SK-N-SH (cell line): Measurements from ENCODE around the gene WDCP. TPM values are rescaled to one million over a fixed set of nuclear protein-coding genes. Genes with fewer than 3 reads are reported as not detected.

Source experiments
- CTCF ChIA-PET: fragments of 300-600, 350-600 bp; formaldehyde crosslinking; extraction: SDS; loops from one replicate; lab custom pipeline; 2021; lab: Yijun Ruan, JAX
- POLR2A ChIA-PET: fragments of 350-600 bp; sonication (Branson Sonifier 250); formaldehyde crosslinking; extraction: SDS; loops from one replicate; lab custom pipeline; 2020; ENCODE audit warnings: antibody characterized with exemption, inconsistent platforms; lab: Yijun Ruan, JAX
- DNase-seq: peaks from one replicate; pipeline ENCODE4 v3.0.0; 2012
- H2AFZ ChIP-seq: fragments of 200-600 bp; sonication (generic); 2 replicates; pipeline ENCODE4 v1.8.1; 2016; ENCODE audit warnings: antibody characterized with exemption, mild to moderate bottlenecking, low read depth
- H3F3A ChIP-seq: fragments of 200-600 bp; sonication (generic); replicated peaks from 2 replicates; pipeline ENCODE3; 2016; ENCODE audit warnings: antibody characterized with exemption, mild to moderate bottlenecking; ENCODE audit not compliant: insufficient read depth
- H3K27ac ChIP-seq, 2 experiments: fragments of 200-500 bp in 1 of 2; fragments of 200-600 bp in 1 of 2; sonication (Bioruptor generic) in 1 of 2; sonication (generic), shearing (Covaris generic) in 1 of 2; 2 replicates each; pipeline versions ENCODE4 v1.5.1 to v1.6.1; 2014 to 2016; ENCODE audit warnings: low read depth in 2 of 2, inconsistent platforms in 1 of 2, low read length in 1 of 2, mild to moderate bottlenecking in 1 of 2, mixed read lengths in 1 of 2
- H3K27me3 ChIP-seq: fragments of 200-600 bp; sonication (generic), shearing (Covaris generic); 2 replicates; pipeline ENCODE4 v1.6.1; 2016; ENCODE audit warnings: mixed run types; ENCODE audit not compliant: insufficient read depth
- H3K36me3 ChIP-seq, 2 experiments: fragments of 200-500 bp in 1 of 2; fragments of 200-600 bp in 1 of 2; sonication (Bioruptor generic) in 1 of 2; sonication (generic) in 1 of 2; replicated peaks in 1 of 2; 2 replicates each; pipeline versions ENCODE3 to v1.5.1; 2014 to 2016; ENCODE audit warnings: low read length in 1 of 2, mild to moderate bottlenecking in 1 of 2; ENCODE audit not compliant: insufficient read depth in 2 of 2, control insufficient read depth in 1 of 2
- H3K4me1 ChIP-seq, 2 experiments: fragments of 200-500 bp in 1 of 2; fragments of 200-600 bp in 1 of 2; sonication (Bioruptor generic) in 1 of 2; sonication (generic), shearing (Covaris generic) in 1 of 2; 2 replicates each; pipeline versions ENCODE4 v1.5.1 to v1.6.1; 2014 to 2016; ENCODE audit warnings: low read depth in 1 of 2, low read length in 1 of 2, mixed run types in 1 of 2; ENCODE audit not compliant: insufficient read depth in 2 of 2, control insufficient read depth in 1 of 2
- H3K4me2 ChIP-seq: fragments of 200-600 bp; sonication (generic), shearing (Covaris generic); 2 replicates; pipeline ENCODE4 v1.6.1; 2017; ENCODE audit warnings: mixed run types
- H3K4me3 ChIP-seq, 2 experiments: fragments of 200-500 bp in 1 of 2; fragments of 200-600 bp in 1 of 2; sonication (Bioruptor generic) in 1 of 2; sonication (generic), shearing (Covaris generic) in 1 of 2; 2 replicates each; pipeline versions ENCODE4 v1.5.1 to v1.8.1; 2014 to 2016; ENCODE audit warnings: low read depth in 2 of 2, inconsistent platforms in 1 of 2, low read length in 1 of 2, mild to moderate bottlenecking in 1 of 2, mixed read lengths in 1 of 2, moderate library complexity in 1 of 2
- H3K79me2 ChIP-seq: fragments of 200-600 bp; sonication (generic); 2 replicates; pipeline ENCODE4 v1.8.1; 2017; ENCODE audit warnings: mild to moderate bottlenecking; ENCODE audit not compliant: insufficient read depth
- H3K9ac ChIP-seq: fragments of 200-600 bp; sonication (generic); 2 replicates; pipeline ENCODE4 v1.6.1; 2017; ENCODE audit warnings: mixed run types
- H3K9me2 ChIP-seq: fragments of 200-600 bp; sonication (generic); 2 replicates; pipeline ENCODE4 v1.6.1; 2017; ENCODE audit warnings: mixed run types
- H3K9me3 ChIP-seq: fragments of 200-600 bp; sonication (generic); 2 replicates; pipeline ENCODE4 v1.6.1; 2017; ENCODE audit warnings: mixed run types, mild to moderate bottlenecking, moderate library complexity
- H4K20me1 ChIP-seq: fragments of 200-600 bp; sonication (generic); 2 replicates; pipeline ENCODE4 v1.6.1; 2017; ENCODE audit warnings: mild to moderate bottlenecking, mixed run types; ENCODE audit not compliant: insufficient read depth
- CHD2 ChIP-seq: fragments of 150-350 bp; IDR thresholded peaks from 2 replicates; pipeline ENCODE4 v1.6.1; 2018; ENCODE audit warnings: low read length; ENCODE audit not compliant: partially characterized antibody
- ELF1 ChIP-seq: IDR thresholded peaks from 2 replicates; pipeline ENCODE4 v1.4.0; 2012
- FOSL2 ChIP-seq: IDR thresholded peaks from 2 replicates; pipeline ENCODE4 v1.4.0; 2012; ENCODE audit warnings: low read depth, mild to moderate bottlenecking, moderate library complexity, borderline replicate concordance
- FOXM1 ChIP-seq: IDR thresholded peaks from 2 replicates; pipeline ENCODE4 v1.4.0; 2012; ENCODE audit warnings: low read depth, mild to moderate bottlenecking
- GABPA ChIP-seq: IDR thresholded peaks from 2 replicates; pipeline ENCODE4 v1.4.0; 2012; ENCODE audit warnings: low read depth, mild to moderate bottlenecking
- GATA2 ChIP-seq: sonication (generic); formaldehyde crosslinking; IDR thresholded peaks from 2 replicates; pipeline ENCODE4 v1.5.0; 2020; ENCODE audit warnings: mild to moderate bottlenecking, missing genetic modification reagents
- IRF3 ChIP-seq: fragments of 150-350 bp; IDR thresholded peaks from 2 replicates; pipeline ENCODE4 v1.6.1; 2016; ENCODE audit warnings: mild to moderate bottlenecking, low read depth, low read length
- JUND ChIP-seq: IDR thresholded peaks from 2 replicates; pipeline ENCODE4 v1.4.0; 2012
- MXI1 ChIP-seq: IDR thresholded peaks from 2 replicates; pipeline ENCODE4 v1.6.1; 2012; ENCODE audit warnings: mild to moderate bottlenecking, low read depth, low read length, improper control_type of control experiment
- NFIC ChIP-seq: IDR thresholded peaks from 2 replicates; pipeline ENCODE4 v1.4.0; 2012; ENCODE audit warnings: borderline replicate concordance
- PBX3 ChIP-seq: IDR thresholded peaks from 2 replicates; pipeline ENCODE4; 2012
- RCOR1 ChIP-seq: fragments of 150-350 bp; IDR thresholded peaks from 2 replicates; pipeline ENCODE4 v1.6.1; 2017; ENCODE audit warnings: antibody characterized with exemption, low read length
- REST ChIP-seq: IDR thresholded peaks from 2 replicates; pipeline ENCODE4 v1.6.1; 2012; ENCODE audit warnings: mild to moderate bottlenecking, low read depth, low read length, moderate library complexity
- RFX5 ChIP-seq: IDR thresholded peaks from 2 replicates; pipeline ENCODE4 v1.6.1; 2012; ENCODE audit warnings: mild to moderate bottlenecking, improper control_type of control experiment, low read length
- SIN3A ChIP-seq: IDR thresholded peaks from 2 replicates; pipeline ENCODE4 v1.6.1; 2012; ENCODE audit warnings: low read depth, mild to moderate bottlenecking, low read length, moderate library complexity, borderline replicate concordance
- TAF1 ChIP-seq: IDR thresholded peaks from 2 replicates; pipeline ENCODE4 v1.6.1; 2012; ENCODE audit warnings: low read depth, mild to moderate bottlenecking, low read length, moderate library complexity, borderline replicate concordance
- TCF12 ChIP-seq: IDR thresholded peaks from 2 replicates; pipeline ENCODE4 v1.4.0; 2012
- USF1 ChIP-seq: IDR thresholded peaks from 2 replicates; pipeline ENCODE4 v1.4.0; 2012; ENCODE audit warnings: low read depth, borderline replicate concordance
- USF2 ChIP-seq: fragments of 150-350 bp; IDR thresholded peaks from 2 replicates; pipeline ENCODE4 v1.6.1; 2017; ENCODE audit warnings: antibody characterized with exemption, low read length, low read depth, borderline replicate concordance
- YY1 ChIP-seq: IDR thresholded peaks from 2 replicates; pipeline ENCODE4 v1.4.0; 2012; ENCODE audit warnings: low read depth, mild to moderate bottlenecking
- WGBS: methylation state at CpG from one replicate; pipeline ENCODE4 v1.1.6; 2017; ENCODE audit warnings: low lambda C conversion rate; 5-methylcytosine and 5-hydroxymethylcytosine counted together
- polyA plus RNA-seq, 3 experiments: library from polyadenylated mRNA; depleted of rRNA; stranded (reverse); fragments of >200 nt; gene quantifications; 2 replicates each; pipeline ENCODE4 v1.2.3, GENCODE V29; 2012

The WDCP gene
- polyA plus RNA-seq, 1 of the 3 experiments (the other 2 are of a cell fraction): 7.1 TPM

GRCh38 chr2:24087032-24087431 lies 39.8 kb upstream of the WDCP start:
- H2AFZ ChIP-seq: no peak overlapping the region
- TF ChIP-seq GATA2 (CRISPR knock-in tag): no peak
- no peak for TF ChIP-seq MXI1
- TF ChIP-seq USF2: no peak
- no peak for TF ChIP-seq TCF12
- TF ChIP-seq USF1: no peak
- no peak for TF ChIP-seq GABPA
- no peak for TF ChIP-seq YY1
- no peak for TF ChIP-seq RCOR1
- TF ChIP-seq FOSL2: no peak
- TF ChIP-seq PBX3: no peak
- TF ChIP-seq NFIC: no peak
- no peak for TF ChIP-seq TAF1
- no peak for TF ChIP-seq SIN3A
- POLR2A ChIA-PET: no interaction called here
- no peak for DNase-seq
- H3K4me3 ChIP-seq: no peak overlapping the region
- H3K36me3 ChIP-seq: peaks cover 10 to 15% of the 10 kb centered on the region in 2 experiments
- no peak overlapping the region for H3K4me2 ChIP-seq
- H3K9me2 ChIP-seq: no peaks in the 10 kb centered on the region
- H3K9me3 ChIP-seq: no peaks in the 10 kb centered on the region
- peaks cover 29% of the 10 kb centered on the region for H3F3A ChIP-seq
- H4K20me1 ChIP-seq: no peaks in the 10 kb centered on the region
- CTCF ChIA-PET: interaction anchor here (0.8 to 1.0 kb wide), 2 partner anchors 295 to 296 kb away, joined by 3 to 5 read pairs; no protein-coding TSS in a partner anchor
- WGBS: 70% methylated on average over 3 of the region's 3 CpGs
- H3K27me3 ChIP-seq: no peaks in the 10 kb centered on the region
- H3K79me2 ChIP-seq: peaks cover 13% of the 10 kb centered on the region; the same call in 1 of the 2 replicates
- peaks cover 0 to 21% of the 10 kb centered on the region in 2 experiments; a peak in 2 of 4 replicates for H3K4me1 ChIP-seq
- no peak overlapping the region for H3K27ac ChIP-seq
- H3K9ac ChIP-seq: no peak overlapping the region

GRCh38 chr2:24086241-24086640 lies 39.0 kb upstream of the WDCP start:
- Histone ChIP-seq H2AFZ (no peak overlapping the region), H3K4me3 (no peak overlapping the region), H3K9me3 (no peaks in the 10 kb centered on the region), H3K9me2 (no peaks in the 10 kb centered on the region), H3F3A (peaks cover 29% of the 10 kb centered on the region), H4K20me1 (no peaks in the 10 kb centered on the region), H3K27ac (no peak overlapping the region), H3K4me2 (no peak overlapping the region), H3K79me2 (peaks cover 13% of the 10 kb centered on the region; the same call in 1 of the 2 replicates), H3K36me3 (peaks cover 12 to 19% of the 10 kb centered on the region in 2 experiments), H3K27me3 (no peaks in the 10 kb centered on the region), H3K9ac (no peak overlapping the region), H3K4me1 (peaks cover 0 to 21% of the 10 kb centered on the region in 2 experiments; a peak in 2 of 4 replicates)
- DNase-seq: no peak
- ChIA-PET POLR2A (no interaction called here), CTCF (no interaction called here)
- WGBS: 92% methylated on average over 1 of the region's 1 CpG
- TF ChIP-seq TAF1 (no peak), YY1 (no peak), CHD2 (no peak), USF2 (no peak), REST (no peak), NFIC (no peak), ELF1 (no peak), RFX5 (no peak), IRF3 (no peak), JUND (no peak), FOSL2 (no peak), FOXM1 (no peak)
